OCI-M2 (cell line): ENCODE results near the gene ADARB1.

Source experiments
- DNase-seq: peaks from one replicate; lab custom pipeline; 2025; ENCODE audit not compliant: unreplicated experiment; lab: John Stamatoyannopoulos, UW

The ADARB1 gene

DNA sequence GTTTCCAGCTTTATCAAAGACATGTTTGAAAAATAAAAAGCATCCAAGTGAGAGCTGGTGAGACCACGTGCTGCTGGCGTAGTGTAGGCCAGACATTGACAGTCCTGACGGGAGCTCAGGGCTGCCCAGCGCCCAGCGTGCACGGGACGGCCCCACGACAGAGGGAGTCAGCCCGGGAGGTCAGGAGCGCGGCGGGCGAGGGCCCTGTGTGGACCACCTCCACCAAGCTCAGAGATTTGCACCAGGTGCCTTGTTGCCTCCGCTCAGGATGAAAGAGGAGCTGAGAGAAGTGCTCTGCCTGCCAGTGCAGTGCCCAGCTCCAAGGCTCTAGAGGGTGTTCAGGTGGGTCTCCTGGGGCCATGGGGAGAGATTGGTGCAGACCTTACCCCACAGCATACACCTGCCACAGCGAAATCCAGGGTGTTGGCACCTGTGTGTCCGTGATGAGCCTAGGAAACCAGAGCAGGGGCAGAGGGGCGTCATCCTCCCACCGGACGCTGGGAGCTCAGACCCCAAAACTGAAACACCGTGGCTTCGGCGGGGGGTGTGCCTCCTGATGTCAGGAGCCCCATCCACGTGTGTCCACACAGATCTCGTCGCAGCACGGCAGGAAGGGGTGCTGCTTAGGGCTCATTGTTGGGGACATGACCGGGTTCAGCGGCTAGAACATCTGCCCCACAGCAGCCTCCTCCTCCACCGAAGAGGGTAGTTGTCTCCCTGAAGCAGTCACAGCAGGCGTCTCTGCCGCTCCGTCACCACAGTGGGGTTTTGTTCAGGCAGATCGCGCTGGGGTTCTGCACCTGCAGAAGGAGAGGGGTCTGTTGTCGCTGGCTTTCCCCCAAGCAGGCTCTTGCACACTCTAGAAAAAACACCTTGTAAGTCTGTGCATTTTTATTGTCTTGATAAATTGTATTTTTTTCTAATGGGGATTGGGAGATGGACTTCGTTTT lies 149.1 kb downstream of the ADARB1 start:
- DNase-seq: no peak

DNA sequence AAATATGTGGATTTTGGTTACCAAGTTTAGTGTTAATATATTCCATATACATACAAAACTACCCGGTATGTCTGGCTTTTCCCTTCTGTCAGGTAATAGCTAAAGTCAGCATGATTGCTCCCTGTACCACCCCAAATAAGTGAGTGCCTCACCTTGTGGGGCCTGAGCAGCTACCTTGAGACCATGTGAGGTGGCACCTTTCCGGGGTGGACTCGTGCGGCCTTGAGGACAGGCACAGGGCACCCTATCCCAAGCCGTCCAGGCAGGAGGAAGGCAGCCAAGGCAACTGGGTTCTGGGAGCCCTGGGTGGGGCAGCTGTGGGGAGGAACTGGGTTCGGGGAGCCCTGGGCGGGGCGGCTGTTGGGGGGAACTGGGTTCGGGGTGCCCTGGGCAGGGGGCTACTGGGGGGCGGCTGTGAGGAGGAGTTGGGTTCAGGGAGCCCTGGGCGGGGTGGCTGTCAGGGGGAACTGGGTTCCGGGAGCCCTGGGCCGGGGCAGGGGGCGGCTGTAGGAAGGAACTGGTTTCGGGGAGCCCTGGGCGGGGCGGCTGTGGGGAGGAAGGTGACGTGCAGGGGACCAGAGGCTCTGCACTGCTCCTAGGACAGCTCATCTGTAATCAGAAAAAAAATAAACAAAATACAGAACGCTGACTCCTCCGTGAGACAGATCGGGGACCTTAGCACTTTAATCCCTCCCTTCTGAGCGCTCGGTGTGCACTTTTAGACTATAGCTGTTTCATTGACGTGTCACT lies 150.0 kb downstream of the ADARB1 start:
- DNase-seq: no peak

DNA sequence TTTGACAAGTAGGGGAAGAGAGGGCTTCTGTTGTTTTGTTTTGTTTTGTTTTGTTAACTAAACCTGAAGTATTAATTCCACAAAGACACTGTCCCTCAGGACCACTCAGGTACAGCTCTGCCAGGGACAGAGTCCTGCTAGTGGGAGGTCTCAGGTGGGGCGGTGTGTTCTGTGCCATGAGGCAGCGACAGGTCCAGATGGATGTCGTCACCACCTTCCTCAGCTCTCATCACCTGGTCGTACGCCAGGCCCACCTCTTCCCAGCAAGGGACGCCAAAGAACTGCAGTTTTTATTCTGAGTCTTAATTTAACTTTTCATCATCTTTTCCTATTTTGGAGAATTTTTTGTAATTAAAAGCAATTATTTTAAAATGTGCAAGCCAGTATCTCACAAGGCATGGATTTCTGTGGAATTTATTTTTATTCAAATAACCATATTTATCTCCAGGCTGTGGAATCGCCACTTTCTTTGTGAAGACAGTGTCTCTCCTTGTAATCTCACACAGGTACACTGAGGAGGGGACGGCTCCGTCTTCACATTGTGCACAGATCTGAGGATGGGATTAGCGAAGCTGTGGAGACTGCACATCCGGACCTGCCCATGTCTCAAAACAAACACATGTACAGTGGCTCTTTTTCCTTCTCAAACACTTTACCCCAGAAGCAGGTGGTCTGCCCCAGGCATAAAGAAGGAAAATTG lies 150.8 kb downstream of the ADARB1 start:
- no peak for DNase-seq

DNA sequence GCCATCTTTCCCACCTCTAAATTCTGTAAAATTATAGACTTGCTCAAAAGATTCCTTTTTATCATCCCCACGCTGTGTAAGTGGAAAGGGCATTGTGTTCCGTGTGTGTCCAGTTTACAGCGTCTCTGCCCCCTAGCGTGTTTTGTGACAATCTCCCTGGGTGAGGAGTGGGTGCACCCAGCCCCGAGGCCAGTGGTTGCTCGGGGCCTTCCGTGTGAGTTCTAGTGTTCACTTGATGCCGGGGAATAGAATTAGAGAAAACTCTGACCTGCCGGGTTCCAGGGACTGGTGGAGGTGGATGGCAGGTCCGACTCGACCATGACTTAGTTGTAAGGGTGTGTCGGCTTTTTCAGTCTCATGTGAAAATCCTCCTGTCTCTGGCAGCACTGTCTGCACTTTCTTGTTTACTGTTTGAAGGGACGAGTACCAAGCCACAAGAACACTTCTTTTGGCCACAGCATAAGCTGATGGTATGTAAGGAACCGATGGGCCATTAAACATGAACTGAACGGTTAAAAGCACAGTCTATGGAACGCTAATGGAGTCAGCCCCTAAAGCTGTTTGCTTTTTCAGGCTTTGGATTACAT lies 151.5 kb downstream of the ADARB1 start:
- no peak for DNase-seq

DNA sequence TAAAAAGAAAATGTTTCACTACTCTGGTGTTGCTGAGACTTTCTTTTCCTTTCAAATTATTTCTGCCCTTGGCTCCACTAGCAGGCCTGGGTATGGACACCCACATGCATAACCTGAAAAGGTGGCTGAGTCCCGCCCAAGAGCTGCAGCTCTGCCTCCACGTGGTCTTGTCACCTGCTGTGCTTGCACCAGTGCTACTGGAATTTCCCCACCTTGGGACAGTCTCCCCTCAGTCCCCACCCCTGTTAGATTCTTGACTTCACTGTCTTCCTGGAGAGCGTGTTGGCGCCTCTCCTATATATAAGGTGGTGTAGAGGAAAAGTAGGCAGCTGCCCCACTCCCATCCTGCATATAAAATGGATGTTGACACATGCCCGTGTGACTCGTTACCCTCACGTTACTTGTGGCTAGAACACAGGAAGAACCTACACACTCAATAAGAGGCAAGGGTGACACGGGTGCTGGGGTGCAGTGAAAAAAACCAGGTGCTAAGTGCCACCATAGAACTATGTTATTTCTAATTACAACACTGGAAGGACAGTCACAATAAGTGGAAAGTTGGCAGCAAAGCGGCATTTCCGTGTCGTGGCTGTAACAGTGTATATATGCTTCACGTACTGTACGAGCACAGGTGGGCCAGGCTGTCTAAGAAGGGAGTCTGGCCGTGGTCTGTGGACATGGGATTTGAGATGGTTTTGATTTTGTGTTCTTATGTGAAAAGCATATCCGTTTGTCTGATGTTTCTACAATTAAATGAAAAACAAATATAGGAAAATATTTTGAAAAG lies 152.4 kb downstream of the ADARB1 start:
- DNase-seq: no peak

DNA sequence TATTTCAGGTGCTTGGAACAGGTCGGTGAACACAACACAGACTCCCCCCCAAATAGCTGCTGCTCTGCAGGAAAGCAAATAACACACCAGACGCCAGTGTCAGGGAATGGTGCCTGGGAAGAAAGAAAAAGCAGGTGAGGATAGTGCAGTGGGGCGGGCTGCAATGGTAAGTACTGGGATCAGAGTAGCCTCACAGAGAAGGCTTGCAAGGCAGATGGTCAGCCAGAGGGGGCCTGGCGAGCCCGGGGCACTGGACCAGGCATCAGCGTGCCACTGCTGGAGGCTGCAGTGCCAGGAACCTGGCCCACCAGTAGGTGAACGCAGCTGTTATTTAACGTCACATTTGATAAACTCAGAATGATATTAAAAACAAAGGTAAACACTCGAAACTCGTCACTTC lies 153.4 kb downstream of the ADARB1 start:
- DNase-seq: no peak

DNA sequence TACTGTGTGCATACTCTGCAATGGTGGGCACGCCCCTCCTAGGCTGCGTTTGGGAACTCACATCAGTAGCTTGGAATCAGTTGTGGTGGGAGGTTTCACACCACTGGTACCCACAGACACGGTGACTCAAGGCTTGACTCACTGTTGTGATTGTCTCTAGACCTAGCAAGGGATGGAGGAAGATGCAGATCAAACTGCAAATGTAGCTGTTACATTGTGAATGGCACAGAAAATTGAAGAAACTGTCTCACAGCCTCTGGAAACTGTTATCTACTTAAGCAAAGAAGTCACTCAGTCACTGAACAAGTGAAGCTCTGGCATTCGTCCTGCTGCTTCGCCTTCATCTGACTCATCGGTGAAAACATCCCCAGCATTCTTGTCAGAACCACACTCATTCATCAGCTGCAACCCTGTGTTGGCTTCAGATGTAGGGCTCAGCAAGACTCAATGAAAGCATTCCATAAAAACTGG lies 153.8 kb downstream of the ADARB1 start:
- no peak for DNase-seq

DNA sequence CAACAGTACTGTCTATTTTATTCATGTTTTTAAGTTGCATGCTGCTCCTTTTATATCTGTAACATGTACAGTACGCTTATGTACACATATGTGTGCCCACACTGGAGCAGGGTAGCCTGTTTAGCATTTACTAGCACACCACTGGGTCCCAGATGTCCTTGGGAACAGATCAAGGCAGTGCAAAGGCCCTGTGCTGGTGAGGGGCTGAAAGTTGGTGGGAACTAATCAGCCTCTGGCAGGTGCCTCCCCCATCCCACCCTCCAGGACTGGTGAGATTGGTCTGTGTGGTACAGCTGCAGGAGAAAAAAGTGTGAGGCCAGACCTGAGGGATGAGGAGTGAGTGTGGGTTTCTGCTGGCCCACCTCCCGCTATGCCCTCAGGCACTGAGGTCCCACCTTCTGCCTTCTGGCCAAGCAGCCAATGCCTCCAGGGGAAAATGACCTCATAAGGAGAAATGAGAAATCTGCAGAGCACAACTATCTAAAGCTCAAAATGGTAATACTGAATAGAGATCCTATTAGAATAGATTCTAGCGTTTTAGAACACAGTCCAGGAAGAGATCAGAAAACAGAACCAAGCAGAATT lies 154.4 kb downstream of the ADARB1 start:
- no peak for DNase-seq

DNA sequence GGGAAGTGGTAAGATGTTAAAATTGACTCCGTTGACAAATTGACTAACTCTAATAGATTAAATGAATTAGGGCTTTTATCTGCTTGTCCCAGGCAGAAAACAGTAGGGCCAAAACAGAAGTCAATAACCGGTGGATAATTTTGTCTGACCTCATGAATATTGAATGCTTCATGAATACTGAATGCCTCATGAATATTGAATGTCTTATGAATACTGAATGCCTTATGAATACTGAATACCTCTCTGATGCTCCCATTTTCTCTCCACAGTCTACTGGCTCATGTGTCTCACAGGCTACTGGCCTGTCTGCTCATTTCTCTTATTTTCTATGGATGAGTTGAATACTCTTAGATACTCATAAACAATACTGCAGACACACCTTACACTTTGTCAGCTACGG lies 157.3 kb downstream of the ADARB1 start:
- no peak for DNase-seq

DNA sequence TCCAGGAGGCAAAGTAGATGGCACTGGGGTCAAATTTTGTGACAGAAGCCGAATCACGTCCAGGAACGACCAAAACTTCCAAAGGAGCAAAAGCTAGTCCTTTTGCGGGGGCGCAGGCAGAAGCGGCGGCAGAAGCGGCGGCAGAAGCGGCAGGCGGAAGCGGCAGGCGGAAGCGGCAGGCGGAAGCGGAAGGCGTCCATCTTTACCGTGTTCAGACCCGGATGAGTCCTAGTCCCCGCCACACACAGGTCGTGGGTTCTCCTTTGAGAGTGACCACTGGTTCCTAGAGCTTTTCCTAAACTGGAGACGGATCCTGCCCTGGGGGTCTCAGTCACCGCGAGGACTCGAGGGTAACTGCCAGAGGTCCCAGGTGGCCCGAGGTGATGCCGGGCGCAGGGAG lies 159.7 kb downstream of the ADARB1 start:
- DNase-seq: no peak

DNA sequence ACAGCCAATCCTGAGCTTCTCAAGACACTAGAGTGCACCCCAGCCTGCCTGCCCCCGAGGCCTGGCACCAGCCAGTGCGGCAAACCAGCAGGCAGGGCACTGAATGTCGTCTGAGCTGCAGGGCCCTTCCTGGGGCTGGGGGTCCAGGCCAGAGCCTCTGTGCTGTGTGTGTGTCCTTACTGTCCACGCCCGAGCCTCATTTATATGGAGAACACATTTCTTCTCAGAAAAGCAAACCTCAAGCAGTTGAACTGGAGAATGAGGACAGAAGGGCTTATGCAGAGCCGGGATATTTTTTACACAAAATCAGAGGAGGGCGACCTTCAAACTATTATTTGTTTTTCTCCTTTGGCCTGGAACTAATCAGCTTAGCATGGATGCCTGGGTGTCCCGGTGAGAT lies 160.6 kb downstream of the ADARB1 start:
- no peak for DNase-seq

DNA sequence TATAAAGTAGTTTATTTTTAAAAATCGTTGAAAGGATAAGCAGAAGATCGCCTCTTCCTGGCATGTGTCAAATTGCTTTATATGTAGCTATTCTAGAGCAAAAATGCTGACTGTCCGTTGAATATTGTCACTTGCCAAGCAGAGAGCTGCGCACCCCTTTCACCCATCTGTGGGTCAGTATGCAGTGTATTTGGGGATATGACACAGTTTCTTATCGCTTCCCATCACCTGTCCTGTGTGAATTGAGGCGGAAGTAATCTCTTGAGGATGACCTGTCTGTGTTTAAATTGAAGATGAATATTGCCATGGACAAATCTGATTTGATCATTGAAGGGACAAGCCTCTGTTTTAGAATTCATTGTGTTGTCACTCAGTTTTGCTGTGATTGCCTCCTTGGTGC lies 161.1 kb downstream of the ADARB1 start:
- DNase-seq: no peak

DNA sequence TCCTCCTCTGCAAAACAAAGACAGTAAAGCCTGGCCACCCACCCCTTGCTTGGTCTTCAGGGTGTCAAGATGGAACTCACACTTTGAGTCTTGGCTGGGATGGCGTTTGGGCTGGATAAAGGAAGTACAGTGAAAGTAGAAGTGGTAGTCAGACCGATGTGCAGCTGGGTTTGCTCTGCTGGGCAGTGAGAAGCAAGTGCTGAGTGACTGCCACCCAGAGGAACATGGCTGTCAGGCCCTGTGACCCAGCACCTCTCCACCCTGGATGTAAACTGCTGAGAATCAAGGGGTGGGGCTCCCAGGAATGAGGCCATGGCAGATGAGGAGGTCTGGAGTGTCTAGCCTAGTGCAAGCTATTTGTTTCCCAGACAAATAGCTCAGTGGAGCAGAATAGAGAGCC lies 162.1 kb downstream of the ADARB1 start:
- DNase-seq: no peak

DNA sequence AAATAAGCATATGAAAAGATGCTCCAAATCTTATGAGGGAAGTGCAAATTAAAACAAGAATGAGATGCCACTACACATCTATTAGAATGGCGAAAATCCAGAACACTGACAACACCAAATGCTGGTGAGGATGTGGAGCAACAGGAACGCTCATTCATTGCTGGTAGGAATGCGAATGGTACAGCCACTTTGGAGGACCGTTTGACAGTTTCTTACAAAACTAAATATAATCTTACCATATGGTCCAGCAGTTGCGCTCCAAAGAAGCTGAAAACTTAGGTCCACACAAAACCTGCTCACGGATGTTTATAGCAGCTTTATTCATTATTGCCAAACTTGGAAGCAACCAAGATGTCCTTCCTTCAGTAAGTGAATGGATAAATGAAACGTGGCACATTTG lies 163.0 kb downstream of the ADARB1 start:
- no peak for DNase-seq

DNA sequence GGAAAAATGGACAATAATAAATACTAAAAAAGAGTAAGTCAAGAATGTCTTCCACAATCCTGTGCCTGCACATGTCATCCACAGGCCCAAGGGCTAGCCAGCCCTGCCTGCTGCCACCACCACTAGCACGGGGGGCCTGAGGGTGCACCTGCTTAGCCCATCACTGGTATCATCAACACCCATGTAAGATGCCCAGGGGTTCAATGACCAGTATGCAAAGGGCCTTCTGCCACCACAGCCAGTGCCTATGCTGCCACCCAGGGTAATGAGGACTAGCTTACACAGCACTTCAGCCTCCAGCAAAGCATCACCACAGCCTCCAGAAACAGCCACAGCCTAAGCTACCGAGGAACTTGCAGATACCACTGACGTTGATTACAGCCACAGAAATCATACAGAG lies 167.0 kb downstream of the ADARB1 start:
- no peak for DNase-seq

DNA sequence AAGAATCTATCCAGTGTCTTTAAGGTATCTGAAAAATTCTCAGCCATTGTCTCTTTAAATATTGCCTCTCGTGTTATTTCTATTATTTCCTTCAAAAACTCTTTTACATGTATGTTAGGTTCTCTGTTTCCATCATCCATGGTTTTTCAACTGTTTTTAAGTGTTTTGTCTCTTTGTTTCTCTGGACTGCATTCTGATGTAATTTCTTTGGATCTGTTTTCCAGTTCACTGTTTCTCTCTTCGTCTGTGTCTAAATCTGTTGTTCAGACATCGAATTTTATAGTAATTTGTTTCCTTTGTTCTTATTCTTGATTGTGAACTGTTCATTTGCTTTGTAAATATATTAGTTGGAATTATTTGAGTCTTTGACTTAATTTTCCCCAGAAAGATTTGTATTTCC lies 169.2 kb downstream of the ADARB1 start:
- no peak for DNase-seq

DNA sequence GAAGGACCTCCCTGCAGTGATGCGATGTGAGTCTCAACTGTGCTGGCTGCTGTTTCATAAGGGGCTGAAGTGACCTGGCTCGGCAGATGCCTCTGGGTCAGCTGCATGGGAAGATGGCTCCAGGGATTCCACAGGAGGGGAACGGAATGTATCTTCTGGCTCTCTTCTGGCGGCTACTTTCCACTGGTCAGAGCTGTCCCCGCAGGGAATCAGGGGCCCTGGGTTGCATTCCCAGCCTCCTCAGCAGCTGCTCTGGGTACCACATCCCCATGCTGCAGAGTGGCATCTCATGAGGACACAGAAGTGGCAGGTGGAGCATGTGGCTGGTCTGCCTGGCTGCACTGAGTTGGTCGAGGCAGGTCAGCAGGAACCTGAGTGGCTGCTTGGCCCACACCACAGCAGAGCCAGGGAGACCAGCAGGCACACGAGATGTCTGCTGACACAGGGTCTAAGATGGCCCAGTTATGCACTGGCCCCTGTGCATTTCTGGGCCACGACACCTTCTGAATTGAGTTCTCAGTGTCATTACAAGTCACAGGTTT lies 170.5 kb downstream of the ADARB1 start:
- no peak for DNase-seq

DNA sequence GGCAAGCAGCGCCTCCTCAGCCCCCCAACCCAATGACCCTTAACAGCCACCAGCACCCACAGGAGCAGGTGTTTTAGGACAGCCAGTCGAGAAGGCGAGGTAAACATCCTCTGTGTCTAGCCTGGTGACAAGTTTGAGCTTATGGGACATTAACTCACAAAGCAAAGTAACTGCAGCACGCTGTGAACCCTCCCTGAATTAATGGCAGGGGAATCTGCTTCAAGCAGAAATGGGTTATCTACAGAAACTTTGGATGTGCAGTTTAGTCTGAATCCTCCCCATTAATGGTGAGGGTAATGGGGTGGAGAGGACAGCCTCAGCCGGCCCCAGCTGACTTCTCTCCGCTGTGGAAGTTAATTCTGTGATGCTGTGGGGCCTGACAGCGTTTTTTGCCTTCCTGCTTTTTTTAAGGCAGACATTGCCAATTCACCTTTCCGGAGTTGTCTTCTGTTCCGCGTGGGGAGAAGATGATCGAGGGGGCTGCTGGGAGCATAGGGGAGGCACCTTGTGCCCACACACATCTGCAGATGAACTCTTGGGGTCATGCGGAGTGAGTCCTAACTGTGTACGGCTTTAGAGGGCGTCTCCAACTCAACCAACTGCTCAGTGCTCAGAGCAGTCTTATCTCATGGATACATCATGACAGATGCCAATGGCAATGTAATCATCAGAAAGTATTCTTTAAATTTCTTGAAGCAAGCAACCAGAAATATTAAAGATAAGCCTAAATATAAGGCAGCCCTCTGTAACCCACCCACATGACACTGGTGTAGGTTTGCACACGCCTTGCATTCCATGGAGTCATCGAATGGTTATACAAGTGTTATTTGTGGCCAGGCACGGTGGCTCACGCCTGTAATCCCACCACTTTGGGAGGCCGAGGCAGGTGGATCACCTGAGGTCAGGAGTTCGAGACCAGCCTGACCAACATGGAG lies 172.3 kb downstream of the ADARB1 start:
- DNase-seq: no peak
